ENCODE data around the gene UBXN10.
"Not testable (repeated sequence)": the region's sequence is repeated elsewhere in the genome, so short reads cannot be mapped to it uniquely, and the experiment has no call there.

The UBXN10 gene

DNA sequence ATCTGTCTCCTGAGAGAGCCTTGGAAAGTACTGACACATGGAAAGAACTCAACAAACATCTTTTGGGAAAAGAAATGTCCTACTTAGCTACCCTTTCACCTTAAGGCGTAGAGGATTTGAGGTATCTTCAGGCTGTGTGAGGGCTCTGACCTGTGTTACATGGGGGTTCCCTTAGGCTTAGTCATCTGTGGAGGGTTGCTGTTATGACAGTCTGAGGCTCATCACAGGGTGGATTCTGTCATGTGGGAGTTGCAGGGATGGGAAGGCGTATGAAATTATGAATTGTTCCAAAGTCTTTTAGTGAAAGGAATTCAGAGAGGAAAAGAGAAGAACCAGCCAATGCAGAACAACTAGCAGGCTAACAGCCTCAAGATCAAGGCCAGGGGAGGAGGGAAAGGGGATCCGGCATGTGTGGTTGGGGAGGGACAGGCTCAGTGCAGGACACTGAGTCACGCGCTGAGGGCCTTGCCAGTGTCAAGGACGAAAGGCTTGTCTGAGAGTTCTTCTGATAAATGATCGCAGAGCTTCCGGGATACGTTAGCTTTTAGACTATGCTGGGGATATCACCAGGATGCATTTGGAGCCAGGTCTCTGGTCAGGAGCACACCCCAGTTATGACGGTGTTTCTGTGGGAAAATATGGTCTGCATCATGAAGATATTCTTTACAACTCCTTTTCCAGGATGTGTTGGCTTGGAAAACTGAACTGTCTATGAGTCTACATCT is 25.0 kb downstream of the UBXN10 start:
- DNase-seq: no peak

- DNase-seq: no peak
Measured at GRCh38 chr1:20211511-20211931, 25.6 kb downstream of the UBXN10 start.

GRCh38 chr1:20212085-20212684 is 26.3 kb downstream of the UBXN10 start:
- DNase-seq: no peak

DNA sequence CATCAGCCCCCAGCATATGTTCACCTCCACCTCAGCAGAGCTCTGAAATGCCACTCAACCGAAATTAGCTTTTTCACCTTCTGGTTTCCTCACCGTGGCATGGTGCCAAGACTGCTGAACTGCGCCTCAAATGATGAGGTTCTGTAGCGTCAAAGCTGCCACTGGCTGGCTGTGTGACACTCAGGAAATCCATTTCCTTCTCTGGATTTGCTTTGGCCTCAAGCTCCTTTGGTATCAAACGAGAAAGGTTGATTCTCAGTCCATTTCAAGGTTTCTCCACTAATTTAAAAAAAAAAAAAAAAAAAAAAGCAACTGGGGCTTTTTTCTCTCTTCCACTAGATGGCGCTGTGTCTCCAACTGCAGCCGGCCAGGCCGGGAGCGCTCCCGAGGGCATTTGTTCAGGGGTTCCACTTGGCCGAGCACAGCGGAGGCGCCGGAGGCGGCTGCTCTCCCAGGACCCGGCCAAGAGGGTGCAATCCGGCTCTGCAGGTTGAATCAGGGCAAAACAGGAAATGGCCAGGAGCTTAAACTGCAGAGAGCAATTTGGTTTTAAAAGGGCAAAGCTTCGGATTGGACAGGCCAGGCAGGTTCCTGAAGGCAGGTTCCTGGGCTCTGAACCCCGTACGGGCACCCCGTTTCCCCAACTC is 26.9 kb downstream of the UBXN10 start:
- DNase-seq: peak in 3 of 4 experiments; percentile 9 to 16 (median 12)

DNA sequence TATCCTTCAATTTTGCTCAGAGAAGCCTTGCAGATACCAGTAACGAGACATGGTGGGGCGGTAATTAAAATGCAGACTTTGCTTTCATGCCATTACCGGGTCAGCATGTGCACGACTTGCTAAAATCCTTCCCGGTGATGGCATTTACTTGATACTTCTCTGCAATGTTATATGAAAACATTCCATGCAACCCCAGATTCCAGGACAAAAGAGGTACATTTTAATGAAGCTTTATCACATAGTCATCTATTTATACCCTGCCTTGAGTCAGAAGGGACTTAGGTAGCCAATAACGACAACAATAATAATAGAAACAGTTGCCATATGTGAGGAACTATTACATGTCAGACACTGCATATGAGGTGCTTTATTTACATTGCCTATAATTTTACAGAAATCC is 29.8 kb downstream of the UBXN10 start:
- DNase-seq: no peak

DNA sequence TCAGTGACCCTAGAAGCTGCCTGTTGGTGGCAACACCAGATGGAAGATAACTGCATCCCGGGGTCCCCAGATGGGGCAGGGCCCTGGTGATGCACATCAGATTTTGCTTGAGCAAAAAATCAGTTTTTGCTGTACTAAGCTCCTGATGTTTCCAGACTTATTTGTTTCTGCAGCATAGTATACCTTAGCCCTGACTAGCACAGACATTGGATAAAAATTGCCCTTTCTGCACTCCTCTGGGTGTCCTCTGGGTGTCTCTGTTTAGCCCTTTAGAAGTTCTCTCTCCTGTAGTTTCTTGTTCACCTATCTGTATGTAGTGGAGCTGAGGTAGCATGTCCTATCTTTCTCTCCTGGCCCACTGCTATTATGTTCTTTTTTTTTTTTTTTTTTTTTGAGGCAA is 30.7 kb downstream of the UBXN10 start:
- DNase-seq: no peak

GRCh38 chr1:20219053-20219452 is 33.2 kb downstream of the UBXN10 start:
- DNase-seq: not testable (repeated sequence)

DNA sequence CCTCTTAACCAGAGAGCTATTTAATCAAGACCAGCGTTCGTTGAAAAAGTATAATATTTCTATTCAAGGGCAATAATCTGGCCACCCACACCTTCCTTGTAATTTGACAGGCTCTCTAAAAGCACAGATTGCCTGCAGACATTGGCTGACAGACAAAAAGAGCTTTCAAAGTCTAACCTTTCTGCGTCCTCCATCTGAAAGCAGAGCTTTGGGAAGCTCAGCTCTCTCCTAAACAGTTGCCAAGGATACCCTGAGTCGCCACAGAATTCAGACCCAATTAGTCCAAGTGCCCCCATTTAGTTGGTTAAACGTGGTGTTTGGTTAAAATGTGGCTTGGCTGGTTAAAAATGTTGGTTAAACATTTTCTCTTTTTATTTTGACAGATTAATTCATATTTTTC is 34.1 kb downstream of the UBXN10 start:
- DNase-seq: no peak

GRCh38 chr1:20223106-20223505 is 37.2 kb downstream of the UBXN10 start:
- DNase-seq: no peak

GRCh38 chr1:20223551-20224419 is 37.9 kb downstream of the UBXN10 start:
- no peak for DNase-seq

DNA sequence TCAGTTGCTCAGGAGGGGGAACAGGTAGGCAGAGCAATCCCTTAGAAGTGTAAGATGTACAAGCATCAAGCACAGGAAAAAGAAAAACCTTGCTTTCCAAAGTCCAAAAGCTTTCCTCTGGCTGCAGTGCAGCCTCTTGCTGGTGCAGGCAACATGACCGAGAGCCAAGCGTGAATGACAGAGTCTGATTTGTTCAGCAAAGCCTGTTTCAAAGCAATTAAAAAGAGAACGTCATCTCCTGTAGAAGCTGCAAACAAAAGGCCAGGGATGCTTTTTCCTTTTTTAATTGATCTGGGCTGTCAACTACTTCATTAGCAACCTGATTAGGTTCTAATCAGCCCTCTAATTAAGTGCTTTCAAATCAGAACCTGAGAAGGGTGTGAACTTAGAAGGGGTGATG is 38.6 kb downstream of the UBXN10 start:
- no peak for DNase-seq

DNA sequence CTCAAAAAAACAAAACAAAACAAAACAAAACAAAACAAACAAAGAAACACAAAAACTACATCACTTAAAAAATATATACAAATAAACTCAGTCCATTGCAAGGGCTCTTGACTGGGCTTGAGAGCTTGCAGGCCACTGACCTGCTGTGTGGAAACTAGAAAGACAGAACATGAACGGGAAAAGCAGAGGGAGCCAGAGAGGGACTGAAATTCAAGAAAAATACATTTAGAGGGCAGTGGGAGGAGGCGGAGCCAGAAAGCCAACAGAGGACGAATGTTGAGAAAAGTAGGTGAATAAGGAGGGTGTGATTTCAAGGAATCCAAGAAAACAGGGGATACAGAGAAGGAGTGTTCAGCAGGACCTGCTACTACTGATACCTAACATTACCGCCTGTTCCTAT is 41.8 kb downstream of the UBXN10 start:
- no peak for DNase-seq

GRCh38 chr1:20228314-20228825 is 42.5 kb downstream of the UBXN10 start:
- no peak for DNase-seq

DNA sequence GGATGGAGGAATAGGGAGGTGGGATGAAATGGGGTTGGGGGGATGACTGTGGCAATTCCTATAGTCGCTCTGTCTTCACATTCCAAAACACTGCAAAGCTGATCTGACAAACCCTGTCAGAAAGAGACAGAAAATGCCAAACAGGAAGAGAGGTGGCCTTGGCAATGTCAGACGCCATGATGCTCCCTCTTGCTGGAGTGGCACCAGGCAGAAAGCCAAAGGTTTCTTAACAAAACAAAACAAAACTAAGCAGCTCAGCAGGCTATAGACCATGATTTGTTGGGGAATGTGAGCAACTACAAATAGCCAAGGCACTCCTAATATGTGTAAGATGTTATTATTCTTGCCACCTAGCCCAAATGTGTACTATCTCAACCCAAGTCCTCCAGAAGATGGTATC is 43.3 kb downstream of the UBXN10 start:
- no peak for DNase-seq

- not testable (repeated sequence) for DNase-seq
Measured at GRCh38 chr1:20232564-20232963, 46.7 kb downstream of the UBXN10 start.

- no peak for DNase-seq
Measured at GRCh38 chr1:20233394-20233793, 47.5 kb downstream of the UBXN10 start.

GRCh38 chr1:20233866-20234265 is 48.0 kb downstream of the UBXN10 start:
- no peak for DNase-seq

- DNase-seq: no peak
Measured at GRCh38 chr1:20234788-20235535, 49.1 kb downstream of the UBXN10 start.

DNA sequence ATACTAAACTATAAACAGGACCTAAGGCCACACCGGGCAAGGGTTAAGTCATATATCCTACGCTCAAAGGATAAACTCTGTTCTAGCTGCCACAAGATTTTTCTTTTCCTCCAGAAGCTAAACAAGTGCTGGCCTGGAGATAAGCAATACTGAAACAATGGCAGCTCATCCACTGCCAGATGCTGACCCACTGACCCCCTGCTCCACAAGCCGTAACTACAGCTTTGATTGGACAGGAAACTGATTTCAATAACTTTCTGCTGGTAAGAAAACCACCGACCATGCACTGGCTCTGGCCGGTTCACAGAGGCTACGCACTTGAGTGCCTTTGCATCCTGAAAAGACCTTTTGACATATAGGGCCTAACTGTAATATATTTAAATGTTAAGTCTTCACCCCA is 51.8 kb downstream of the UBXN10 start:
- DNase-seq: no peak

DNA sequence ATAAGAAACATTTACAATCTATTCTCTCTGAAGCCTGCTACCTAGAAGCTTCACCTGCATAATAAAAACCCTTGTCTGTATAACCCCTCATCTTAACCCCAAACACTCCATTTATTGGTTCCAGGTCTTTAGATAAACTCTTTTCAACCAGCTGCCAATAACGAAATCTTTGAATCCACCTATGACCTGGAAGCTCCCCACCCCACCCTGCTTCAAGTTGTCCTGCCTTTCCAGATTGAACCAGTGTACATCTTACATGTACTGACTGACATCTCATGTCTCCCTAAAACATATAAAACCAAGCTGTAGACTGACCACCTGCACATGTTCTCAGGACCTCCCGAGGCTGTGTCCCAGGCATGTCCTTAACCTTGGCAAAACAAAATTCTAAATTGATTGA is 54.1 kb downstream of the UBXN10 start:
- DNase-seq: no peak

DNA sequence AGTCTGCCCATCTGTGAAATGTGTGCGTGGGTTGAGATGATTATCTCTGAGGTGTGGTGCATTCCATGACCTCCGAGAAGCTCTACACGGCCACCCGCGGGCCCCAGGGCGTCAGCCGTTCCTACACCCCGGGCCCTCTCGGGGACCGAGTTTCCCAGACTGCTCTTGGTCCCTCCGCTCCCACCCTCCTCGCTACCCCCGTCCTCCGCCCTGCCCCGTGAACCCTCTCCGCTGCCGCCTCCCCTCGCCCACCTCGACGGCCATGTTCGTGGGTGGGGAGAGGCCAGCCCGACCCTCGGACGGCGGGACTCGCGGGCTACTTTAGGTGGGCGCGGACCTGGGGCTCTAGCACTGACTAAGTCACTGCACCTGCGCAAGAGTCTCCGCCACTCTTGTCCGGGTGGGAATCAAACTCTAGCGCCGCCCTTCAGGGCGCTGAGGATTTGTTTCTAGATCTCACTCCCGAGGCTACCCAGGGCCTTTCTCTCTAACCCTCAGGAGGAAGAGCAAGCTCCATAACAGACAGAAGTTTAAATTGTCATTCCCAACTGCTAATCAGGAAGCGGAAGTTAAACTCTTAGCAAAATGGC is 57.1 kb downstream of the UBXN10 start:
- DNase-seq: no peak

Data from activated naive CD4-positive, alpha-beta T cell (primary cell).